GM12892 (cell line): Measurements from ENCODE around the gene TBC1D2B.

Experiments used
- POLR2A ChIP-seq: IDR thresholded peaks from 2 replicates; pipeline ENCODE4 v1.6.1; 2011; ENCODE audit warnings: low read depth, low read length, control low read depth
- POLR2AphosphoS5 ChIP-seq: IDR thresholded peaks from 2 replicates; pipeline ENCODE4 v1.6.1; 2011; ENCODE audit warnings: low read depth, low read length, control low read depth
- TAF1 ChIP-seq: IDR thresholded peaks from 2 replicates; pipeline ENCODE4 v1.6.1; 2011; ENCODE audit warnings: low read depth, mild to moderate bottlenecking, control low read depth, low read length, borderline replicate concordance

- no peak for TF ChIP-seq POLR2A
- no peak for TF ChIP-seq TAF1
- TF ChIP-seq POLR2AphosphoS5 = no peak
Measured at GRCh38 chr15:78002996-78003395, 74.5 kb downstream of the TBC1D2B start.
